Lung (tissue), 12 donors: ENCODE results near the gene MAP3K10. TPM values are rescaled to one million over a fixed set of nuclear protein-coding genes. Genes with fewer than 3 reads are reported as not detected.

Experiments
- ATAC-seq: fragments of 200-7000 bp; cut with Tn5 transposase; one replicate; pipeline ENCODE4 v1.9.1; 2020; ENCODE audit warnings: moderate number of reproducible peaks; ENCODE audit not compliant: insufficient read depth, low FRiP score
- DNase-seq, 3 donors: peaks; one replicate each; pipeline ENCODE4 v3.0.0-alpha.2; 2013 to 2017
- H3K27ac ChIP-seq, 2 donors: one replicate each; pipeline ENCODE4 v1.5.1; 2013; ENCODE audit warnings: mild to moderate bottlenecking in 2 of 2, moderate library complexity in 2 of 2, control low read depth in 1 of 2, inconsistent platforms in 1 of 2, low read depth in 1 of 2, low read length in 1 of 2
- H3K27me3 ChIP-seq, 3 donors: one replicate each; pipeline ENCODE4 v1.5.1; 2013; ENCODE audit warnings: low read length in 2 of 3; ENCODE audit not compliant: control insufficient read depth in 3 of 3, insufficient read depth in 3 of 3
- H3K36me3 ChIP-seq, 4 donors: one replicate each; pipeline ENCODE4 v1.5.1; 2013; ENCODE audit warnings: low read length in 4 of 4, mild to moderate bottlenecking in 1 of 4, moderate library complexity in 1 of 4; ENCODE audit not compliant: control insufficient read depth in 4 of 4, insufficient read depth in 4 of 4
- H3K4me1 ChIP-seq, 5 donors: one replicate each; pipeline ENCODE4 v1.5.1; 2013; ENCODE audit warnings: low read length in 5 of 5, mild to moderate bottlenecking in 2 of 5, moderate library complexity in 1 of 5; ENCODE audit not compliant: control insufficient read depth in 5 of 5, insufficient read depth in 5 of 5
- H3K4me3 ChIP-seq: one replicate; pipeline ENCODE4 v1.5.1; 2013; ENCODE audit warnings: mild to moderate bottlenecking, control low read depth, moderate library complexity
- H3K9ac ChIP-seq, 2 donors: one replicate each; pipeline ENCODE4 v1.5.1; 2013; ENCODE audit warnings: low read length in 2 of 2, control low read depth in 1 of 2; ENCODE audit not compliant: insufficient read depth in 1 of 2
- H3K9me3 ChIP-seq, 4 donors: one replicate each; pipeline ENCODE4 v1.5.1; 2013; ENCODE audit warnings: low read length in 3 of 4, mild to moderate bottlenecking in 1 of 4, moderate library complexity in 1 of 4; ENCODE audit not compliant: control insufficient read depth in 4 of 4, insufficient read depth in 3 of 4
- WGBS, 2 donors: extraction: QIAGEN DNeasy Blood & Tissue Kit; methylation state at CpG; one replicate each; pipeline ENCODE4 v1.1.7; 2013; 5-methylcytosine and 5-hydroxymethylcytosine counted together
- polyA plus RNA-seq, 2 donors: library from polyadenylated mRNA; stranded (reverse); fragments of 200-250 nt; gene quantifications; one replicate each; pipeline ENCODE4 v1.2.1, GENCODE V29; 2013
- total RNA-seq, 2 donors: library from RNA; depleted of rRNA in 1 of 2; stranded (reverse); fragments of >200 nt in 1 of 2; gene quantifications; one replicate each; pipeline ENCODE4 v1.2.1, GENCODE V29; 2014 to 2021
- TF ChIP-seq, protein P1 (sequence below): IDR thresholded peaks from 2 replicates; pipeline ENCODE4 v1.5.1; 2012; ENCODE audit warnings: mild to moderate bottlenecking; ENCODE audit errors: control extremely low read depth, extremely low read depth
- donor health status: control.
- donor health status: control.
- donor health status: Bipolar disorder and iron deficiency.
- donor health status: healthy.
- donor health status: DM: yes; HTN: yes; CAD: no.

The MAP3K10 gene
- total and polyA plus RNA-seq, 4 donors: 4.4 to 18.0 (median 11.3) TPM

DNA sequence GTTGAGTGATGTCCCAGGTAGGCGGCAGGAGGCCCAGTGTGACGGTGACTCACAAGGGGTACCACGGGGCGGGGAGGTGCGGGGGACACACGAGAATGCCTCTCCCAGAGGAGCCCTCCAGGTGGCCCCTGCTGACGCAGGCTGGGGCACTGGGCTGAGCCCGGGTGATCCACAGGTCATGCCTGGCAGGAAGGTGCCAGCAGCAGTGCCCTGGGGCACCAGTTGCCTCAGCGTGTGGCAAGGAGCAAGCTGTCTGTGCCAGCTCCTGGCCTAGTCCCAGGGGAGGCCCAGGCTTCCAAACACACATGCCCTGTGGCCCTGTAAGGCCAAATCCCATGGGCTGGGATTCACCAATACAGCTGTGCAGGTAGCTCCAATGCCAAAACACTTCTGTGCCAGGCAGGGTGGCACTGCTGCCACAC is 65.9 kb downstream of the MAP3K10 start:
- no peak for ATAC-seq
- DNase-seq: no peak

GRCh38 chr19:40261631-40262030 is 70.4 kb downstream of the MAP3K10 start:
- TF ChIP-seq, protein P1, sequence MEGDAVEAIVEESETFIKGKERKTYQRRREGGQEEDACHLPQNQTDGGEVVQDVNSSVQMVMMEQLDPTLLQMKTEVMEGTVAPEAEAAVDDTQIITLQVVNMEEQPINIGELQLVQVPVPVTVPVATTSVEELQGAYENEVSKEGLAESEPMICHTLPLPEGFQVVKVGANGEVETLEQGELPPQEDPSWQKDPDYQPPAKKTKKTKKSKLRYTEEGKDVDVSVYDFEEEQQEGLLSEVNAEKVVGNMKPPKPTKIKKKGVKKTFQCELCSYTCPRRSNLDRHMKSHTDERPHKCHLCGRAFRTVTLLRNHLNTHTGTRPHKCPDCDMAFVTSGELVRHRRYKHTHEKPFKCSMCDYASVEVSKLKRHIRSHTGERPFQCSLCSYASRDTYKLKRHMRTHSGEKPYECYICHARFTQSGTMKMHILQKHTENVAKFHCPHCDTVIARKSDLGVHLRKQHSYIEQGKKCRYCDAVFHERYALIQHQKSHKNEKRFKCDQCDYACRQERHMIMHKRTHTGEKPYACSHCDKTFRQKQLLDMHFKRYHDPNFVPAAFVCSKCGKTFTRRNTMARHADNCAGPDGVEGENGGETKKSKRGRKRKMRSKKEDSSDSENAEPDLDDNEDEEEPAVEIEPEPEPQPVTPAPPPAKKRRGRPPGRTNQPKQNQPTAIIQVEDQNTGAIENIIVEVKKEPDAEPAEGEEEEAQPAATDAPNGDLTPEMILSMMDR: no peak
- ATAC-seq (no peak), DNase-seq (no peak)
- peaks cover 0 to 30% (median 9%) of the 10 kb centered on the region in 4 donors for H3K36me3 ChIP-seq
- H3K27me3 ChIP-seq: no peaks in the 10 kb centered on the region
- no peaks in the 10 kb centered on the region for H3K9me3 ChIP-seq
- WGBS, 2 donors: 79% methylated on average over 8 of the region's 8 CpGs
- no peak overlapping the region for H3K4me3 ChIP-seq
- H3K4me1 ChIP-seq: peaks cover 0 to 8% (median 3%) of the 10 kb centered on the region in 5 donors
- no peak overlapping the region for H3K27ac ChIP-seq
- no peak overlapping the region for H3K9ac ChIP-seq

More for the DNA sequence above, 65.9 kb downstream of the MAP3K10 start:
- no peaks in the 10 kb centered on the region for H3K27me3 ChIP-seq
- no peak overlapping the region for H3K9ac ChIP-seq
- TF ChIP-seq, protein P1: no peak
- H3K36me3 ChIP-seq: peaks cover 3 to 28% (median 12%) of the 10 kb centered on the region in 4 donors
- peaks cover 0 to 3% (median 0%) of the 10 kb centered on the region in 5 donors for H3K4me1 ChIP-seq
- H3K4me3 ChIP-seq: no peak overlapping the region
- WGBS, 2 donors: 88 to 96% methylated on average over 8 to 9 of the region's 9 CpGs
- peaks cover 0 to 2% (median 0%) of the 10 kb centered on the region in 4 donors for H3K9me3 ChIP-seq
- H3K27ac ChIP-seq: no peak overlapping the region

DNA sequence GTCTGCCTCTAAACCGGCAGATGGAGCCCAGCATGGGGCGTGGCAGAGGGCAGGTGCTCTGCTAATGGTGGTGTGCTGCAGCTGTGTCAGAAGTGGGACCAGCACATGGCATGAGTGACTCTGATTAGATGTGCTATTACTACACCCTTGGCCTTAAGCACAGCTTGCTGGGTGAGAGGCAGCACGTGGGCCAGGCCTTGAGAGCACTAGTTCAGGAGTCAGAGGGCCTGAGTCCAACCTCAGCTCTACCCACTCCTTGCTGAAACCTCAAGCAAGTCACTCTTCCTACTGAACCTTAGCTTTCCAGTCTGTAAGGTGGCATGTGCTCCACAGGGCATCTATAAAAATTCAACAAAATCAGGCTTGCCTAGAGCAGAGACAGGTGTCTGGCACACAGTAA is 71.2 kb downstream of the MAP3K10 start:
- no peak for DNase-seq
- H3K36me3 ChIP-seq: peaks cover 0 to 27% (median 9%) of the 10 kb centered on the region in 4 donors
- TF ChIP-seq, protein P1: no peak
- peaks cover 0 to 10% (median 3%) of the 10 kb centered on the region in 5 donors for H3K4me1 ChIP-seq
- H3K4me3 ChIP-seq: no peak overlapping the region
- no peak for ATAC-seq
- no peak overlapping the region for H3K9ac ChIP-seq
- H3K27ac ChIP-seq: no peak overlapping the region
- no peaks in the 10 kb centered on the region for H3K9me3 ChIP-seq
- H3K27me3 ChIP-seq: no peaks in the 10 kb centered on the region
- WGBS, 2 donors: 96 to 97% methylated on average over 3 of the region's 3 CpGs
